K562 (cell line): ENCODE results near the gene PPY. TPM values are rescaled to one million over a fixed set of nuclear protein-coding genes. Genes with fewer than 3 reads are reported as not detected.

Source experiments
- ATAC-seq: fragments of 200-7000 bp; cut with Tn5 transposase; 3 replicates; pipeline ENCODE4 v1.9.1; 2020; ENCODE audit warnings: moderate library complexity
- BruUV-seq: library from RNA; stranded (reverse); fragments of 400-500 nt; replicated peaks from 2 replicates; lab custom pipeline; 2021; lab: Mats Ljungman, UMichigan
- CTCF ChIA-PET: fragments of 300-600 bp; formaldehyde crosslinking; extraction: SDS; loops from one replicate; lab custom pipeline; 2021; ENCODE audit warnings: low intra/inter-chr PET ratio; lab: Yijun Ruan, JAX
- POLR2A ChIA-PET: fragments of 300-600, 350-650 bp; sonication (Branson Sonifier 250); formaldehyde crosslinking; extraction: SDS; loops from one replicate; lab custom pipeline; 2021; ENCODE audit warnings: antibody characterized with exemption, inconsistent platforms; lab: Yijun Ruan, JAX
- DNase-seq, 4 experiments: peaks; one replicate each; pipeline versions ENCODE4 v3.0.0 to v3.0.0-alpha.2; 2011 to 2018; ENCODE audit warnings: low spot score in 3 of 4, mixed read lengths in 3 of 4; ENCODE audit errors: extremely low read depth in 1 of 4
- FAIRE-seq: peaks from 2 replicates; lab custom pipeline; 2011; peaks lifted over from hg19 to GRCh38; lab: Jason Lieb, UNC
- H2AFZ ChIP-seq: 2 replicates; pipeline ENCODE4 v1.6.0; 2011; ENCODE audit warnings: low read depth, low read length, control low read depth, inconsistent platforms
- H3K27ac ChIP-seq: fragments of 200-600 bp; 3 replicates; pipeline ENCODE4 v1.8.0; 2011; ENCODE audit warnings: low read depth, mild to moderate bottlenecking, control low read depth, inconsistent platforms, low read length, moderate library complexity, mixed read lengths; ENCODE audit errors: extremely low read depth
- H3K27me3 ChIP-seq, 2 experiments: fragments of 300-600 bp in 1 of 2; 2 replicates in 1 of 2; 3 replicates in 1 of 2; pipeline versions ENCODE4 v1.6.0 to v1.8.0; 2011; ENCODE audit warnings: inconsistent platforms in 2 of 2, low read length in 2 of 2, mild to moderate bottlenecking in 1 of 2, mixed read lengths in 1 of 2, moderate library complexity in 1 of 2; ENCODE audit not compliant: control insufficient read depth in 2 of 2, insufficient read depth in 2 of 2
- H3K36me3 ChIP-seq: fragments of 300-600 bp; 3 replicates; pipeline ENCODE4 v1.8.0; 2011; ENCODE audit warnings: mild to moderate bottlenecking, low read length, inconsistent platforms; ENCODE audit not compliant: control insufficient read depth, insufficient read depth
- H3K4me1 ChIP-seq, 2 experiments: fragments of 200-600 bp in 1 of 2; replicated peaks in 1 of 2; 2 replicates in 1 of 2; 3 replicates in 1 of 2; pipeline versions ENCODE4 v1.5.1 to v1.8.0; 2011; ENCODE audit warnings: inconsistent platforms in 2 of 2, low read length in 2 of 2, mild to moderate bottlenecking in 1 of 2, mixed read lengths in 1 of 2, moderate library complexity in 1 of 2; ENCODE audit not compliant: control insufficient read depth in 2 of 2, insufficient read depth in 2 of 2
- H3K4me2 ChIP-seq: 2 replicates; pipeline ENCODE4 v1.6.1; 2011; ENCODE audit warnings: low read length, control low read depth, inconsistent platforms, mixed read lengths; ENCODE audit not compliant: insufficient read depth
- H3K4me3 ChIP-seq: fragments of 200-600 bp; sonication (generic), shearing (Covaris generic); 2 replicates; pipeline ENCODE4 v1.5.1; 2016; ENCODE audit warnings: control low read depth, inconsistent platforms
- H3K79me2 ChIP-seq: fragments of 200-600 bp; 3 replicates; pipeline ENCODE4 v1.8.0; 2011; ENCODE audit warnings: low read length, inconsistent platforms; ENCODE audit not compliant: control insufficient read depth, insufficient read depth
- H3K9ac ChIP-seq, 2 experiments: 2 replicates each; pipeline versions ENCODE4 v1.6.0 to v1.6.1; 2011; ENCODE audit warnings: low read depth in 2 of 2, low read length in 2 of 2, control low read depth in 1 of 2, inconsistent platforms in 1 of 2, mild to moderate bottlenecking in 1 of 2, mixed read lengths in 1 of 2; ENCODE audit not compliant: insufficient read depth in 1 of 2
- H3K9me1 ChIP-seq: one replicate; pipeline ENCODE4 v1.6.0; 2011; ENCODE audit warnings: inconsistent platforms, mild to moderate bottlenecking, low read length, moderate library complexity; ENCODE audit not compliant: control insufficient read depth, insufficient read depth
- H3K9me3 ChIP-seq: replicated peaks from 2 replicates; pipeline ENCODE4 v1.5.1; 2011; ENCODE audit warnings: low read depth, low read length, inconsistent platforms; ENCODE audit not compliant: control insufficient read depth, insufficient read depth
- H4K20me1 ChIP-seq: replicated peaks from 2 replicates; pipeline ENCODE4 v1.6.1; 2011; ENCODE audit warnings: low read length, inconsistent platforms, mixed read lengths; ENCODE audit not compliant: control insufficient read depth, insufficient read depth
- CXXC5 ChIP-seq: fragments of 250-450 bp; sonication (Bioruptor Pico); IDR thresholded peaks from 2 replicates; pipeline ENCODE4 v1.8.0; 2022; ENCODE audit warnings: inconsistent platforms, mild to moderate bottlenecking, moderate library complexity
- HDAC8 ChIP-seq: fragments of 450-650 bp; IDR thresholded peaks from 2 replicates; pipeline ENCODE4 v1.6.1; 2016; ENCODE audit warnings: mild to moderate bottlenecking, missing genetic modification characterization, moderate library complexity, missing compliant biosample characterization
- SRSF1 ChIP-seq: fragments of 200-400 bp; formaldehyde crosslinking; IDR thresholded peaks from 2 replicates; pipeline ENCODE4 v1.6.1; 2017; ENCODE audit warnings: mild to moderate bottlenecking, low read depth, low read length, moderate library complexity
- TEAD1 ChIP-seq, 2 experiments: fragments of 450-650 bp in 1 of 2; sonication (generic) in 1 of 2; formaldehyde crosslinking; IDR thresholded peaks; 2 replicates each; pipeline versions ENCODE4 v1.4.0 to v1.8.0; 2020 to 2022; ENCODE audit warnings: mild to moderate bottlenecking in 2 of 2, missing genetic modification reagents in 1 of 2
- WGBS: fragments of 100-300 bp; shearing (Covaris generic); methylation state at CpG from one replicate; pipeline ENCODE4 v1.1.6; 2016; ENCODE audit warnings: low coverage, mixed read lengths; ENCODE audit not compliant: insufficient coverage; ENCODE audit errors: missing lambda C conversion rate; 5-methylcytosine and 5-hydroxymethylcytosine counted together
- in situ Hi-C: fragments of 300-500 bp; cut with MboI; formaldehyde crosslinking; loops from 4 replicates; pipeline ENCODE4 v1.15.0; 2018; ENCODE audit warnings: inconsistent platforms, mixed read lengths
- intact Hi-C: fragments of 100-400 bp; cut with micrococcal nuclease; formaldehyde crosslinking; loops from 2 replicates; pipeline ENCODE4 v1.14.2; 2022
- polyA plus RNA-seq, 8 experiments: library from polyadenylated mRNA; depleted of rRNA in 4 of 8; stranded (reverse) in 5 of 8; unstranded in 3 of 8; fragments of >200 nt; fragmentation: Nextera tagmentation in 2 of 8; fragmentation: Illumina TruSeq in 1 of 8; extraction: Ambion mirVana in 2 of 8; extraction: Trizol in 1 of 8; gene quantifications; 2 replicates each; pipeline versions ENCODE4 v1.2.1 to v1.2.3, GENCODE V29; 2011 to 2014; ENCODE audit warnings: inconsistent platforms in 1 of 8, missing spikeins in 1 of 8
- total RNA-seq, 7 experiments: library from RNA; depleted of rRNA in 6 of 7; stranded (reverse); fragments of >200 nt in 6 of 7; fragmentation: Illumina TruSeq in 2 of 7; extraction: Trizol in 2 of 7; gene quantifications; 2 replicates each; pipeline versions ENCODE4 v1.2.1 to v1.2.3, GENCODE V29; 2011 to 2021; ENCODE audit warnings: low replicate concordance in 1 of 7
- TF ChIP-seq, protein P1 (sequence below): IDR thresholded peaks from 2 replicates; pipeline ENCODE4 v1.6.1; 2012; ENCODE audit warnings: low read depth, low read length, improper control_type of control experiment, borderline replicate concordance
- TF ChIP-seq, protein P2 (sequence below): fragments of 250-450 bp; sonication (Bioruptor Pico); IDR thresholded peaks from 2 replicates; pipeline ENCODE4 v1.4.0; 2020; ENCODE audit warnings: mild to moderate bottlenecking

The PPY gene
- total and polyA plus RNA-seq, 9 of the 15 experiments (the other 6 are each of a cell fraction or from before 2014, with no cell fraction given) = not detected

DNA sequence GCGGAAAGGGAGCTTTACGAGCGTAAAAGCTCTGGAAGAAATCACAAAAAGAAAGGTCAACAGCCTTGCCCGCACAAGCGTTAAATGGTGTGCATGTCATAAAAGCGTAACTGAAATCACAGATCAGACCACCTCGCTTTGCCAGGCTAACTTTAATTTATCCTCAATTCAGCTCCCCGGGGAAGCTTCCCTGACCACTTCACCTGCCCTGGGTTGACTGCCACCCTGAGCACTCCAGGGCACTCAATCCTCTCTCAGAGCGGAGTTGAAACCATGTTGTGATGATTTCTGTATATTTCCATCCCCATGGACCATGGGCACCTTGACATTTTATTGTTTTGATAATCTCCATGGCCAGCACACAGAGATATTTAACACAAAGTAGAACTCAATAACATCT is 46.0 kb upstream of the PPY start:
- ATAC-seq (no peak), FAIRE-seq (no peak)
- BruUV-seq = no TSS peak

More for the DNA sequence above, 46.0 kb upstream of the PPY start:
- WGBS = 22% methylated on average over 9 of the region's 9 CpGs
- no peak overlapping the region for H3K4me2 ChIP-seq
- ChIA-PET CTCF (interaction anchor here (0.6 to 0.7 kb wide), 2 partner anchors 50 to 294 kb away, joined by 3 read pairs; no protein-coding TSS in a partner anchor), POLR2A (interaction anchor here (1.1 kb wide), 1 partner anchor 12 kb away, joined by 3 read pairs; no protein-coding TSS in a partner anchor)
- no peaks in the 10 kb centered on the region for H3K9me1 ChIP-seq
- H3K4me3 ChIP-seq = no peak overlapping the region
- no peak overlapping the region for H3K9ac ChIP-seq
- no peaks in the 10 kb centered on the region for H3K9me3 ChIP-seq
- peaks cover 14 to 22% of the 10 kb centered on the region in 2 experiments for H3K27me3 ChIP-seq
- H2AFZ ChIP-seq = no peak overlapping the region
- peaks cover 3 to 10% of the 10 kb centered on the region in 2 experiments for H3K4me1 ChIP-seq
- peaks cover 10% of the 10 kb centered on the region; the same call in 1 of the 2 replicates for H4K20me1 ChIP-seq
- TF ChIP-seq SRSF1 (no peak), HDAC8 (tag) (no peak), TEAD1 (CRISPR knock-in tag; IDR thresholded peaks at IDR 0.05) (no peak), CXXC5 (CRISPR knock-in tag) (no peak)
- TF ChIP-seq, protein P1, sequence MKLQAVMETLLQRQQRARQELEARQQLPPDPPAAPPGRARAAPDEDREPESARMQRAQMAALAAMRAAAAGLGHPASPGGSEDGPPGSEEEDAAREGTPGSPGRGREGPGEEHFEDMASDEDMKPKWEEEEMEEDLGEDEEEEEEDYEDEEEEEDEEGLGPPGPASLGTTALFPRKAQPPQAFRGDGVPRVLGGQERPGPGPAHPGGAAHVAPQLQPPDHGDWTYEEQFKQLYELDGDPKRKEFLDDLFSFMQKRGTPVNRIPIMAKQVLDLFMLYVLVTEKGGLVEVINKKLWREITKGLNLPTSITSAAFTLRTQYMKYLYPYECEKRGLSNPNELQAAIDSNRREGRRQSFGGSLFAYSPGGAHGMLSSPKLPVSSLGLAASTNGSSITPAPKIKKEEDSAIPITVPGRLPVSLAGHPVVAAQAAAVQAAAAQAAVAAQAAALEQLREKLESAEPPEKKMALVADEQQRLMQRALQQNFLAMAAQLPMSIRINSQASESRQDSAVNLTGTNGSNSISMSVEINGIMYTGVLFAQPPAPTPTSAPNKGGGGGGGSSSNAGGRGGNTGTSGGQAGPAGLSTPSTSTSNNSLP = no peak
- TF ChIP-seq, protein P2, sequence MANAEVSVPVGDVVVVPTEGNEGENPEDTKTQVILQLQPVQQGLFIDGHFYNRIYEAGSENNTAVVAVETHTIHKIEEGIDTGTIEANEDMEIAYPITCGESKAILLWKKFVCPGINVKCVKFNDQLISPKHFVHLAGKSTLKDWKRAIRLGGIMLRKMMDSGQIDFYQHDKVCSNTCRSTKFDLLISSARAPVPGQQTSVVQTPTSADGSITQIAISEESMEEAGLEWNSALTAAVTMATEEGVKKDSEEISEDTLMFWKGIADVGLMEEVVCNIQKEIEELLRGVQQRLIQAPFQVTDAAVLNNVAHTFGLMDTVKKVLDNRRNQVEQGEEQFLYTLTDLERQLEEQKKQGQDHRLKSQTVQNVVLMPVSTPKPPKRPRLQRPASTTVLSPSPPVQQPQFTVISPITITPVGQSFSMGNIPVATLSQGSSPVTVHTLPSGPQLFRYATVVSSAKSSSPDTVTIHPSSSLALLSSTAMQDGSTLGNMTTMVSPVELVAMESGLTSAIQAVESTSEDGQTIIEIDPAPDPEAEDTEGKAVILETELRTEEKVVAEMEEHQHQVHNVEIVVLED (CRISPR knock-in tag) = no peak
- intact Hi-C loops = no loop called here
- DNase-seq = no peak
- no peaks in the 10 kb centered on the region for H3K36me3 ChIP-seq
- H3K27ac ChIP-seq = no peak overlapping the region
- in situ Hi-C loops = no loop called here
- H3K79me2 ChIP-seq = no peaks in the 10 kb centered on the region
